Kidney (tissue), 14 donors: Measurements from ENCODE around the gene SUN2. TPM values are rescaled to one million over a fixed set of nuclear protein-coding genes. Genes with fewer than 3 reads are reported as not detected.

ENCODE experiments used
- DNase-seq, 5 donors: peaks; one replicate each; pipeline ENCODE4 v3.0.0-alpha.2; 2013 to 2020
- FAIRE-seq: peaks from 2 replicates; lab custom pipeline; 2012; peaks lifted over from hg19 to GRCh38; lab: Jason Lieb, UNC
- H3K27ac ChIP-seq, 2 donors: one replicate each; pipeline ENCODE4 v1.7.0; 2013; ENCODE audit warnings: low read depth in 2 of 2, low read length in 2 of 2, inconsistent platforms in 1 of 2
- H3K27me3 ChIP-seq: one replicate; pipeline ENCODE4 v1.7.1; 2013; ENCODE audit warnings: low read length, inconsistent platforms; ENCODE audit not compliant: control insufficient read depth, insufficient read depth
- H3K36me3 ChIP-seq, 3 donors: one replicate each; pipeline versions ENCODE4 v1.7.0 to v1.7.1; 2013; ENCODE audit warnings: low read length in 3 of 3, control low read depth in 1 of 3, inconsistent platforms in 1 of 3; ENCODE audit not compliant: insufficient read depth in 3 of 3, control insufficient read depth in 2 of 3
- H3K4me1 ChIP-seq, 3 donors: one replicate each; pipeline versions ENCODE4 v1.7.0 to v1.7.1; 2013; ENCODE audit warnings: low read length in 3 of 3, inconsistent platforms in 1 of 3, low read depth in 1 of 3; ENCODE audit not compliant: control insufficient read depth in 2 of 3, insufficient read depth in 2 of 3
- H3K4me3 ChIP-seq, 3 donors: one replicate each; pipeline versions ENCODE4 v1.7.0 to v1.8.1; 2013; ENCODE audit warnings: low read length in 3 of 3, control low read depth in 1 of 3, inconsistent platforms in 1 of 3
- H3K9ac ChIP-seq, 3 donors: one replicate each; pipeline versions ENCODE4 v1.7.0 to v1.7.1; 2013; ENCODE audit warnings: low read length in 3 of 3, control low read depth in 1 of 3, inconsistent platforms in 1 of 3
- H3K9me3 ChIP-seq, 3 donors: one replicate each; pipeline versions ENCODE4 v1.7.0 to v1.7.1; 2013; ENCODE audit warnings: low read length in 3 of 3, control low read depth in 1 of 3, inconsistent platforms in 1 of 3; ENCODE audit not compliant: control insufficient read depth in 2 of 3, insufficient read depth in 1 of 3
- intact Hi-C: fragments of 100-400 bp; cut with DNase I; formaldehyde crosslinking; loops from one replicate; pipeline ENCODE4 v1.11.1; 2022
- polyA plus RNA-seq: library from polyadenylated mRNA; stranded (reverse); fragments of 350-450 nt; fragmentation: Illumina TruSeq; extraction: RNeasy Lipid Tissue Mini Kit (QIAGEN cat#74804); gene quantifications from one replicate; pipeline ENCODE4 v1.2.3, GENCODE V29; 2014; ENCODE audit warnings: low read depth, low replicate concordance; ENCODE audit not compliant: insufficient read depth
- total RNA-seq: library from RNA; stranded (reverse); fragmentation: NEBNext Ultra II Directional; extraction: Animal tissue kit (Norgen Biotek cat#: 25700); gene quantifications from one replicate; pipeline ENCODE4 v1.2.1, GENCODE V29; 2021
- TF ChIP-seq, protein P1 (sequence below): IDR thresholded peaks from 3 replicates; pipeline ENCODE4 v1.5.1; 2012; ENCODE audit warnings: mild to moderate bottlenecking, moderate library complexity, borderline replicate concordance; ENCODE audit not compliant: insufficient read depth; ENCODE audit errors: extremely low read depth
- donor health status: control.
- donor health status: control.
- donor health status: control.
- donor health status: control.
- donor health status: control.
- donor health status: DM: yes; HTN: yes; CAD: no.
- donor health status: Normal renal cell carcinoma (clear cell type).

SUN2 gene
- total and polyA plus RNA-seq, 2 donors from 2014 or later = 41.7 to 199 TPM

DNA sequence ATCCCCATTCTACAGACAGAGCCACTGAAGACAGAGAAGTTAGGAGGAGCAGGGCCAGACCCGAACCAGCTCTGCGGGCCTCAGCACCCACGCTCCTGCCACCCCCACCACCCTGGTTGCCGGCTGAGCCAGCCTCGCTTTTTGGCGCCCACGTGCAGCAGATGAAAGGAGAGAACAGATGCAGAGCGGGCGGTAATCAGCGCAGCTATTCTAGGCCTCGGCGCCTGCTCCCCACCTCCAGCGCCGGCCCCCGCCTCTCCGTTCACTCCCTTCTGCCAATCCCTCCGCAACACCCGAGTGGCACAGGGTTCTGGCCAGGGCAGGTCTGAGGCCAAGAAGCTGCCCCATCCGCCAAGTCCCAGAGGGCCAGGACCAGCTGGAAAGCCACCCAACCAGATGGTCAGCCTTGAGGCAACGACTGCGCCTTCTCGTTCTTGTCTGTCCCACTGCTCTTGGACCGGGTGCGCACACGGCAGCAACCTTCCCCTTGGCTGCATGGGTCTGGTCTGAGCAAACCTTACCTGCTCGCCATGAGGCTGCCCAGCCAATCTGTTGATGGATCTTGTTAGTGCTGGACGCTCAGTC lies 21.4 kb upstream of the SUN2 start:
- Histone ChIP-seq H3K9me3 (no peaks in the 10 kb centered on the region), H3K4me3 (no peak overlapping the region), H3K27ac (no peak overlapping the region), H3K4me1 (no peaks in the 10 kb centered on the region), H3K9ac (no peak overlapping the region), H3K27me3 (no peaks in the 10 kb centered on the region), H3K36me3 (no peaks in the 10 kb centered on the region)
- FAIRE-seq = no peak
- TF ChIP-seq, protein P1, sequence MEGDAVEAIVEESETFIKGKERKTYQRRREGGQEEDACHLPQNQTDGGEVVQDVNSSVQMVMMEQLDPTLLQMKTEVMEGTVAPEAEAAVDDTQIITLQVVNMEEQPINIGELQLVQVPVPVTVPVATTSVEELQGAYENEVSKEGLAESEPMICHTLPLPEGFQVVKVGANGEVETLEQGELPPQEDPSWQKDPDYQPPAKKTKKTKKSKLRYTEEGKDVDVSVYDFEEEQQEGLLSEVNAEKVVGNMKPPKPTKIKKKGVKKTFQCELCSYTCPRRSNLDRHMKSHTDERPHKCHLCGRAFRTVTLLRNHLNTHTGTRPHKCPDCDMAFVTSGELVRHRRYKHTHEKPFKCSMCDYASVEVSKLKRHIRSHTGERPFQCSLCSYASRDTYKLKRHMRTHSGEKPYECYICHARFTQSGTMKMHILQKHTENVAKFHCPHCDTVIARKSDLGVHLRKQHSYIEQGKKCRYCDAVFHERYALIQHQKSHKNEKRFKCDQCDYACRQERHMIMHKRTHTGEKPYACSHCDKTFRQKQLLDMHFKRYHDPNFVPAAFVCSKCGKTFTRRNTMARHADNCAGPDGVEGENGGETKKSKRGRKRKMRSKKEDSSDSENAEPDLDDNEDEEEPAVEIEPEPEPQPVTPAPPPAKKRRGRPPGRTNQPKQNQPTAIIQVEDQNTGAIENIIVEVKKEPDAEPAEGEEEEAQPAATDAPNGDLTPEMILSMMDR = no peak
- DNase-seq = no peak
- intact Hi-C loops = no loop called here

DNA sequence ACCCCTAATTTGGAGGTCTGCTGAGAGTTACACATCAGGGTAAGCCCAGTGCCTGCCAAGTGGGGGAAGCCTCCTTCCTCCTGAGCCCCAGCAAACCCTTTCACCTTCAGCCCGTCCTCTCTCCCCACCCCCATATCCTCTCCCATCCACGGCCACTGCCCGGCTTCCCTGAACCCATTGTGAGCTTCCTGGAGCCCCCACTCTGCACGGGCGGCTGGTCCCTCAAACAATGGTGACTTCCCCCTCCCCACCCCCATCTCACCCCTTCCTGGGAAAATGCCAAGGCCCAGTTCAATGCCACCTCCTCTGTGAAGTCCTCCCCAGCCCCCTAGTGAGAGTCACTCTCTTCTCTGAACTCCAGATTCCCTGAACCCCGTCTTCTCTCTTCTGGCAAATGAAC lies 20.3 kb upstream of the SUN2 start:
- FAIRE-seq = no peak
- no peaks in the 10 kb centered on the region for H3K36me3 ChIP-seq
- intact Hi-C loops = no loop called here
- no peaks in the 10 kb centered on the region for H3K27me3 ChIP-seq
- TF ChIP-seq, protein P1 = no peak
- H3K9me3 ChIP-seq = no peaks in the 10 kb centered on the region
- H3K4me3 ChIP-seq = no peak overlapping the region
- DNase-seq = no peak
- H3K9ac ChIP-seq = no peak overlapping the region
- no peaks in the 10 kb centered on the region for H3K4me1 ChIP-seq
- no peak overlapping the region for H3K27ac ChIP-seq

DNA sequence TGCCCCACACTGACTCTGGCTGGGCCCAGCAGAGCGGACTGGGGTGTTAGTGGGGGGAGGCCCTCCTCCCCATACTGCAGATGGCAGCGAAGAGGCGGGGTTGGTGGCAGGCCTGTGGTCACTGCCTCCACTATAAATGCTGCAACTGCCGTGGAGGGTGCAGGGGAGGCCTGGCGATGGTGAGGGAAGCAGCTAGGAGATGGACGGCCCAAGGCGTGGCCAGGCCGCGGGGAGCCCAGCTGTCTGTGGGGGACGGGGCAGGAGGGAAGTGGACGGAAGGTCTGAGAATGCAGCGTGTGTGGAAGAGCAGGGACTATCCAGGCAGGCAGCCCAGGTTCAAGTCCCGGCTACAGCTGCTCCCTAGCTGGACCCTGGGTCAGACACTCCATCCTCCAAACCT lies 19.9 kb upstream of the SUN2 start:
- no peak overlapping the region for H3K27ac ChIP-seq
- H3K4me3 ChIP-seq = no peak overlapping the region
- TF ChIP-seq, protein P1 = no peak
- no peaks in the 10 kb centered on the region for H3K9me3 ChIP-seq
- intact Hi-C loops = no loop called here
- H3K27me3 ChIP-seq = no peaks in the 10 kb centered on the region
- no peaks in the 10 kb centered on the region for H3K4me1 ChIP-seq
- no peaks in the 10 kb centered on the region for H3K36me3 ChIP-seq
- FAIRE-seq = no peak
- no peak overlapping the region for H3K9ac ChIP-seq
- DNase-seq = no peak
